Measurements from ENCODE around the gene GLDN.

GRCh38 chr15:51401051-51401780 lies 59.8 kb downstream of the GLDN start:
- TF ChIP-seq CTCF (IDR thresholded peaks at IDR 0.05) (no peak), TCF7L2 (IDR thresholded peaks at IDR 0.05; ENCODE audit: low read depth, low read length) (no peak)
